Mesothelial cell of epicardium (in vitro differentiated cells): ENCODE results near the gene RBMS3. TPM values are rescaled to one million over a fixed set of nuclear protein-coding genes. Genes with fewer than 3 reads are reported as not detected.
"Not testable (repeated sequence)": the region's sequence is repeated elsewhere in the genome, so short reads cannot be mapped to it uniquely, and the experiment has no call there.

Source experiments
- DNase-seq, 2 experiments: peaks; one replicate each; pipeline ENCODE4 v3.0.0; 2021; ENCODE audit warnings: low spot score in 2 of 2; ENCODE audit not compliant: unreplicated experiment in 2 of 2
- H3K27ac Mint-ChIP-seq: 2 replicates; pipeline ENCODE4 v1.8.0; 2021; ENCODE audit warnings: mixed read lengths
- H3K27me3 Mint-ChIP-seq: 2 replicates; pipeline ENCODE4 v1.8.0; 2021; ENCODE audit warnings: low read depth, mixed read lengths
- H3K36me3 Mint-ChIP-seq: 2 replicates; pipeline ENCODE4 v1.8.0; 2021; ENCODE audit warnings: mixed read lengths
- H3K4me1 Mint-ChIP-seq: 2 replicates; pipeline ENCODE4 v1.8.0; 2021; ENCODE audit warnings: mixed read lengths
- H3K4me3 Mint-ChIP-seq: 2 replicates; pipeline ENCODE4 v1.8.0; 2021; ENCODE audit warnings: mild to moderate bottlenecking, moderate library complexity, mixed read lengths
- H3K9me3 Mint-ChIP-seq: 2 replicates; pipeline ENCODE4 v1.8.0; 2021; ENCODE audit warnings: mixed read lengths
- total RNA-seq: library from RNA; stranded (reverse); gene quantifications from 3 replicates; pipeline ENCODE4 v1.2.1, GENCODE V29; 2021
- TF ChIP-seq, protein P1 (sequence below): fragments of 200-600 bp; sonication (generic); IDR thresholded peaks from one replicate; pipeline ENCODE4 v1.5.0; 2021; ENCODE audit warnings: antibody characterized with exemption; ENCODE audit not compliant: unreplicated experiment

The RBMS3 gene
- total RNA-seq, 1 donor from 2014 or later, result 42.5 TPM

DNA sequence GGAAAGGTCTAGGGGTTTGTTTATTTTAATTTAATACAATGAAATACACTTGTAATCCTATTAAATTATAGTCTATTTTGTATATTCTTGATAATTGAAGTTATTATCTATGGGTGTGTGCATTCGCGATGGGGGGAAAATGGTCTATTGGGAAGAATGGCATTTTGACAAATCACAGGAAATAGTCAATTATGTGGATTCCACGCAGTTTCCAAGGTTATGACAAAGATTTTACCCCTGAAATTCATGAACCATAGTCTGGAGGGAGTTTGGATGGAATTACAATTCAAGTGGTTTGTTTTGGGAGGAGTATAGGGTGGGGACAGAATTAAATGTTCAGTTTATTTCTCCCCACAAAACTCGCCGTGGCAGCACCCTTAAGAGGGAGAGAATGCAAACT lies 66.5 kb downstream of the RBMS3 start:
- Mint-ChIP-seq H3K4me1 (peaks cover 20% of the 10 kb centered on the region), H3K27ac (peak overlapping the region; percentile 53), H3K4me3 (no peak overlapping the region), H3K9me3 (peaks cover under 1% of the 10 kb centered on the region), H3K36me3 (no peaks in the 10 kb centered on the region), H3K27me3 (no peaks in the 10 kb centered on the region)
- no peak for DNase-seq
- TF ChIP-seq, protein P1, sequence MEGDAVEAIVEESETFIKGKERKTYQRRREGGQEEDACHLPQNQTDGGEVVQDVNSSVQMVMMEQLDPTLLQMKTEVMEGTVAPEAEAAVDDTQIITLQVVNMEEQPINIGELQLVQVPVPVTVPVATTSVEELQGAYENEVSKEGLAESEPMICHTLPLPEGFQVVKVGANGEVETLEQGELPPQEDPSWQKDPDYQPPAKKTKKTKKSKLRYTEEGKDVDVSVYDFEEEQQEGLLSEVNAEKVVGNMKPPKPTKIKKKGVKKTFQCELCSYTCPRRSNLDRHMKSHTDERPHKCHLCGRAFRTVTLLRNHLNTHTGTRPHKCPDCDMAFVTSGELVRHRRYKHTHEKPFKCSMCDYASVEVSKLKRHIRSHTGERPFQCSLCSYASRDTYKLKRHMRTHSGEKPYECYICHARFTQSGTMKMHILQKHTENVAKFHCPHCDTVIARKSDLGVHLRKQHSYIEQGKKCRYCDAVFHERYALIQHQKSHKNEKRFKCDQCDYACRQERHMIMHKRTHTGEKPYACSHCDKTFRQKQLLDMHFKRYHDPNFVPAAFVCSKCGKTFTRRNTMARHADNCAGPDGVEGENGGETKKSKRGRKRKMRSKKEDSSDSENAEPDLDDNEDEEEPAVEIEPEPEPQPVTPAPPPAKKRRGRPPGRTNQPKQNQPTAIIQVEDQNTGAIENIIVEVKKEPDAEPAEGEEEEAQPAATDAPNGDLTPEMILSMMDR, result no peak

DNA sequence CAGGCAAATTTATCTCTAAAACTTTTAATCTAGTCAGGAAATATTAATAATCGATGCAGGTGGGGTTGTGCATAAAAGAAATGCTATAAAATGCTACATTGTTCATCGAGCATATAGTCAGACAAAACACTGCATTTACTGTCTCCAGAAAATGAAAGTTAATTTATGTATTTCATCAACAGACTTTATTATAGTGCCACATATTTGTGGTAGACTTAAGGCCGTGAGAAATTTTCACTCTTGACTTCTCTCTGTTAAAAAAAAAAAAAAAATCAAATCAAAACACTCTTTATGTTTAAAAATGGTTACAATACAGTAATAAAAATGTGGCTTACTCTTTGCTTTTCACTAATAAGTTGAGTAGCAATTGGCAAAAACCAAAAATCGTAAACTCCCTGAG lies 67.4 kb downstream of the RBMS3 start:
- TF ChIP-seq, protein P1, result no peak
- no peak overlapping the region for H3K4me3 Mint-ChIP-seq
- H3K9me3 Mint-ChIP-seq, result peaks cover 4% of the 10 kb centered on the region
- H3K27me3 Mint-ChIP-seq, result no peaks in the 10 kb centered on the region
- DNase-seq, result no peak
- no peaks in the 10 kb centered on the region for H3K36me3 Mint-ChIP-seq
- H3K4me1 Mint-ChIP-seq, result peaks cover 20% of the 10 kb centered on the region
- no peak overlapping the region for H3K27ac Mint-ChIP-seq

DNA sequence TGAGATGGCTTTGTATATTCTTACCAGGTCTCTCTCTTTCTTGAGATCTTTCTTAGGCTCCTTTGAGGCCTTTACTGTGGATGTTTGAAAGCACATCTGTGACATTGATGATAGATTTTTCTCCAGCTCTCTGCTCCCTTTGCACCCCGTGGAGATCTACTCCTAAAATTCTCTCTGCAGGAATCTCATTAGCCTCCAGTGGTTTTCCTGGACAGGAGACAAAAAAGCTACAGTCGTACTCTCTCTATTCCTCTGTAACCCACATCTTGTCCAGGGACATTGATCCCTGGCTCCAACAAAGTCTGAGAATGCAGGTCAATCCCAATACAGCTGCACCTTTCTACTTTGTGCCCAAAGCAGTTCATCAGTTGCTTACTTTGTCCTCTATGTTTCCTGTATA lies 68.2 kb downstream of the RBMS3 start:
- TF ChIP-seq, protein P1, result no peak
- Mint-ChIP-seq H3K4me1 (peaks cover 20% of the 10 kb centered on the region), H3K36me3 (no peaks in the 10 kb centered on the region), H3K9me3 (peaks cover 4% of the 10 kb centered on the region), H3K4me3 (no peak overlapping the region), H3K27me3 (no peaks in the 10 kb centered on the region), H3K27ac (no peak overlapping the region)
- DNase-seq, result no peak

DNA sequence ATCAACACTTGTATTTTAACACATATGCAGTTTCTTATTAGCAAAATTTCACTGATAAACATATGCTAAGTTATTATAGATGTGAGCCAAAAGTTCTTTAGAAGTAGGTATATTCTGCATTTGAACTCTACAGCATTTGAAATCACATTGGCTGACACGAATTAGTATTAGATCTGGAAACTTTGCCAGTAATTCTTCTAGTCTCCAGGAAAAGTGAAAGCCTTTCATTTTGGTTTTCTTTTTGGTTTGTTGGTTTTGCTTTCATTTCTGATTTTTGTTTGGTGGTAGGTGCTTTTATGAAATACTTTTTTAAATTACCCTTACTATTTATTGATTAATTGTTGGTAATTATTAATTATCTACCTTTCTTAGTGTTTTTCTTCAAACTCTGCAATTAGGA lies 72.9 kb downstream of the RBMS3 start:
- Mint-ChIP-seq H3K27ac (no peak overlapping the region), H3K4me3 (no peak overlapping the region), H3K27me3 (no peaks in the 10 kb centered on the region), H3K4me1 (peaks cover 2% of the 10 kb centered on the region), H3K9me3 (peaks cover 4% of the 10 kb centered on the region), H3K36me3 (peaks cover 3% of the 10 kb centered on the region)
- TF ChIP-seq, protein P1, result no peak
- no peak for DNase-seq

DNA sequence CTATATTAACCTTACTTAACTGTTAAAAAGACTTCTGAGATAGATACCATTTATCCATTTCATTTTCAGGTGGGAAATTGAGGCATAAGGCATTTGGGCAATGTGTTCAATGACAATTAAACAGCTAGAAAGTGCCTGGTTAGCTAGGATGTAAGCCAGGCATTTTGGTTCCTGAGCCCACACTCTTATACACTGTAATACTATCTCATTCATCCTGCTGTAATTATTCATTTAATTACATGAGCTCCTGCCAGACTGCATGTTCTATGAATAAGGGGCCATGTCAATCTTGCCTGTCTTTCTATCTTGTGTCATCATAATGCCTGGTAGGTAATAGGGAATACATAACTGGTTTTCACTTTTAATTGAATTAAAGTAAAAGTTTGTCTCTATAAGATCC lies 74.0 kb downstream of the RBMS3 start:
- Mint-ChIP-seq H3K27ac (no peak overlapping the region), H3K36me3 (peaks cover 4% of the 10 kb centered on the region), H3K4me3 (no peak overlapping the region), H3K27me3 (no peaks in the 10 kb centered on the region), H3K4me1 (peaks cover 2% of the 10 kb centered on the region), H3K9me3 (peaks cover 7% of the 10 kb centered on the region)
- TF ChIP-seq, protein P1, result no peak
- no peak for DNase-seq

DNA sequence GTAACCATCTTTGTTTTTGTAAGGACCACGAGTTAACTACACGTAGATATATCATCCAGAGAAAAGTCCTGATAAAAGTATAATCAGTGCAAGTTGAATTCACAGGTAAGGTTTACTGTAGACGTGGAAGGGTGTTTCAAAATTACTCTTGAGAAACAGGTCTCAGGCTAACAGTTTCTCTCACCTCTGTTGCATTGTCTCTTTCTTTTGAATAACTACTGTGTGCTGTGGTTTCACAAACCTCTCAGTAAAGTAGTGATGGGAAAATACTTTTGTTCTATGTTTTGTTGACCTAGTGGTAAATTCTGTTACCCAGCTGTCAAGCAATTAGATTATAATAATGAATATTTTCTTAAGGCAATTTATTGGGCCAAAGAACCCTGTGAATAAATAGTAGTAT lies 75.2 kb downstream of the RBMS3 start:
- H3K4me3 Mint-ChIP-seq, result no peak overlapping the region
- no peak for DNase-seq
- H3K4me1 Mint-ChIP-seq, result peaks cover 2% of the 10 kb centered on the region
- H3K27ac Mint-ChIP-seq, result no peak overlapping the region
- H3K9me3 Mint-ChIP-seq, result peaks cover 19% of the 10 kb centered on the region
- H3K27me3 Mint-ChIP-seq, result no peaks in the 10 kb centered on the region
- H3K36me3 Mint-ChIP-seq, result peaks cover 11% of the 10 kb centered on the region
- TF ChIP-seq, protein P1, result no peak

DNA sequence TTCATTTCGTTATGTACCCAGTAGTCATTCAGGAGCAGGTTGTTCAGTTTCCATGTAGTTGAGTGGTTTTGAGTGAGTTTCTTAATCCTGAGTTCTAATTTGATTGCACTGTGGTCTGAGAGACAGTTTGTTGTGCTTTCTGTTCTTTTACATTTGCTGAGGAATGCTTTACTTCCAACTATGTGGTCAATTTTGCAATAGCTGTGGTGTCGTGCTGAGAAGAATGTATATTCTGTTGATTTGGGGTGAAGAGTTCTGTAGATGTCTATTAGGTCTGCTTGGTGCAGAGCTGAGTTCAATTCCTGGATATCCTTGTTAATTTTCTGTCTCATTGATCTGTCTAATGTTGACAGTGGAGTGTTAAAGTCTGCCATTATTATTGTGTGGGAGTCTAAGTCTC lies 79.4 kb downstream of the RBMS3 start:
- H3K9me3 Mint-ChIP-seq, result peaks cover 22% of the 10 kb centered on the region
- H3K4me3 Mint-ChIP-seq, H3K27me3 Mint-ChIP-seq, H3K27ac Mint-ChIP-seq, H3K4me1 Mint-ChIP-seq, DNase-seq: not testable (repeated sequence)
- H3K36me3 Mint-ChIP-seq, result peaks cover 14% of the 10 kb centered on the region
